Activated naive CD4-positive, alpha-beta T cell treated with anti-CD3 and anti-CD28 coated beads for 36 hours (primary cell): ENCODE measurements around the gene SNX9. TPM values are rescaled to one million over a fixed set of nuclear protein-coding genes. Genes with fewer than 3 reads are reported as not detected.

Experiments used
- CTCF ChIA-PET: fragments of 350-600 bp; sonication (Branson Sonifier 250); formaldehyde crosslinking; loops from one replicate; lab custom pipeline; 2021; ENCODE audit warnings: antibody characterized with exemption; lab: Charles Lee
- DNase-seq: peaks from one replicate; pipeline ENCODE4 v3.0.0-alpha.2; 2020
- H3K27ac Mint-ChIP-seq: one replicate; pipeline ENCODE4 v1.8.0; 2021; ENCODE audit warnings: mild to moderate bottlenecking, mixed read lengths
- H3K27me3 Mint-ChIP-seq: one replicate; pipeline ENCODE4 v1.8.0; 2021; ENCODE audit warnings: low read depth, mixed read lengths
- H3K36me3 Mint-ChIP-seq: one replicate; pipeline ENCODE4 v1.8.0; 2021; ENCODE audit warnings: low read depth, mixed read lengths
- H3K4me1 Mint-ChIP-seq: one replicate; pipeline ENCODE4 v1.8.0; 2021; ENCODE audit warnings: low read depth, mixed read lengths
- H3K4me3 Mint-ChIP-seq: one replicate; pipeline ENCODE4 v1.8.0; 2021; ENCODE audit warnings: mild to moderate bottlenecking, moderate library complexity, mixed read lengths
- H3K9me3 Mint-ChIP-seq: one replicate; pipeline ENCODE4 v1.8.0; 2021; ENCODE audit warnings: mixed read lengths
- intact Hi-C: fragments of 100-400 bp; cut with micrococcal nuclease; formaldehyde crosslinking; loops from one replicate; pipeline ENCODE4 v1.15.1; 2023
- total RNA-seq, 2 experiments: library from RNA; stranded (reverse); gene quantifications; one replicate each; pipeline ENCODE4 v1.2.3, GENCODE V29; 2021

Gene SNX9
- total RNA-seq, 2 experiments from 2014 or later, result 34.3 to 34.6 TPM

DNA sequence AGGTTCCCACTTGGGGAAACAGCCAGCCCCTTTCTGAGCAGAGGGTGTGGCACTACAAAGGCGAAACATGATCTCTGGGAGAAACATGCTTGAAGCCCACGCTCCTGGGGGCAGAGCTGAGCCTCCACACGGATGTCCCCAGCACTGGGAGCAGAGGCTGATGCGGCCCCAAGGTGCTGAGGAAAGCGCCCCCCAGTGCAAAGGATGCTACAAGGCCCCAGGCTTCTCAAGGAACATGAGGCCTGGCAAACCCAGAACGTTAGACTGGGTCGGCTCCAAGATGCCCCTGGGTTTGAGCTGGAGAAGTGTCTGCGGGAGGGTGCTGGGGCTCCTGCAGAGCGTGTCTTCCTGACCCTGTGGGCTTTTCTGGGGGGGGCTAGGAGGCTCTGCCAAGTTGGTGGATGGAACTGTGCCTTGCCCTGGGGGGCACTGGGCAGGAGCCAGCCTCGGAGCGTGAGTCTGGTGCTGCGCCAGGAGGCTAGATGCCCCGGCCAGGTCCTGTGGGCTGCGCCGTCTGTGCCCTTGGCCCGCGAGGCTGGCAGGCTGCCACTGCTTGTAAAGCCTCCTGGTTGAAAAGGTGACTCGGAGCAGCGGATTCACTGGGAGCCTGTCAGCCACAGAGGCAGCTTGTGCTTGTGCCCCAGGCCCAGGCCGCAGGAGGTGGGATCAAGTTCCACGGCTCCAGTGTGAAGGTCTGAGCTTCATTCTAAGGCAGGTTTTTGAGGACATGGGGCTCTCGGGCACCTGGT lies 166.7 kb downstream of the SNX9 start:
- peaks cover 55% of the 10 kb centered on the region for H3K4me1 Mint-ChIP-seq
- no peaks in the 10 kb centered on the region for H3K27me3 Mint-ChIP-seq
- peak overlapping the region; percentile 77 for H3K4me3 Mint-ChIP-seq
- no peaks in the 10 kb centered on the region for H3K9me3 Mint-ChIP-seq
- CTCF ChIA-PET, result interaction anchor here (0.6 to 1.1 kb wide), 4 partner anchors 36 to 96 kb away, joined by 3 read pairs; no protein-coding TSS in a partner anchor
- H3K36me3 Mint-ChIP-seq, result peaks cover 3% of the 10 kb centered on the region
- intact Hi-C loops, result loop anchor here (1.0 kb wide), 1 partner anchor 37 kb away; no protein-coding TSS in a partner anchor
- peak; percentile 60 for DNase-seq
- H3K27ac Mint-ChIP-seq, result no peak overlapping the region

DNA sequence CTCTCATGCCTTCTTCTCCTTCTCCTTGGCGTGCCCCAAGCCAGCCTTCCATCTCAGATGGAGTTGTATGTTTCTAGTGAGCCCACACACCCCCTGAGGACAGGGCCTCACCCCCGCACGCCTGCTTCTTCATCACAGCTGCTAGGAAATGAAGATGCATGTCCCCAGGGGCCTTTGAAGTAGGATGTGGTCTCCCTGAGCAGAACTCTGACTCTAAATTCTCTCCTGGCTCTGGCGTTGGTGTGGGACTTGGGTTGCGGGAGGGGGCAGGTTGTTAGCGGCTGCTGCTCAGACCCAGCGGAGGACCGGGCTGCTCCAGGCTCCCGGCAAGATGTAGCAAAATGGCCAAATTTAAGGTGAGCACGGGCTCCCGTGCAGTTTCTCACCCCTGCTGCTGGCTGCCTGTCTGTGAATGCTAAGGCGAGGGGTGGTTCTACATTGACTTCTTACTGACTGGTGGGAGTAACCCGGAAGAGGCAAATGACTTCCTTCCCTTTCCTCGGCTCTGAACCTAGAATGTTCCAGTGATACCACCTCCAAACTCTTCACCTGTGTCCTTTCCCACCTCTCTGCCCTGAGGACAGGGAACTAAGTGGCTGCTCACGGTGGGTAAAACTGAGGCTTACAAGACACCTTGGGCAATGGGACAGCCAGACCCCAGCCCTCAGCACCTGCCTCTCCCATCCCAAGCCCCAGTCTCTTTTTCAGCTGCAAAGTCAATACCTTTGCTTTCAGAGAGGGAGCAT lies 167.4 kb downstream of the SNX9 start:
- H3K36me3 Mint-ChIP-seq, result peaks cover 3% of the 10 kb centered on the region
- H3K9me3 Mint-ChIP-seq, result no peaks in the 10 kb centered on the region
- peaks cover 49% of the 10 kb centered on the region for H3K4me1 Mint-ChIP-seq
- peak overlapping the region; percentile 83 for H3K27ac Mint-ChIP-seq
- CTCF ChIA-PET, result interaction anchor here (0.6 to 1.1 kb wide), 4 partner anchors 36 to 97 kb away, joined by 3 read pairs; no protein-coding TSS in a partner anchor
- peak overlapping the region; percentile 77 for H3K4me3 Mint-ChIP-seq
- H3K27me3 Mint-ChIP-seq, result no peaks in the 10 kb centered on the region
- intact Hi-C loops, result loop anchor here (1.0 kb wide), 1 partner anchor 36 kb away; no protein-coding TSS in a partner anchor
- DNase-seq, result peak; percentile 66

DNA sequence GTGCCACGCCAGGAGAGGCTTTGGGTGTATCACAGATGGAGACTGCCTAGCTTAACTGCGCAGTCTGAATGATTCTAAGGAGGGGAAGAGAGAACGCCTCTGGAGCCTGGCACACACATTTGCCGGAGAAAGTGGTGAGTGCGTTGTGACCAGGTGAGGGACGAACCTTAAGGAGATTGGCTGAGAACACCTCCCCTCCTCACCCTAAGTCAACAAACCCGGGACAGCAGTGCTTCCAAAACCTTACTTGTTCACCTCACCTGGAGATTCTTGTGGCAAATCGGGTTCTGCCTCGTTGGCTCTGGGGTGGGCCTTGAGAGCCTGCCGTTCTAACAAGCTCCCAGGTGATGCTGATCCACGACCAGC lies 168.0 kb downstream of the SNX9 start:
- Mint-ChIP-seq H3K27me3 (no peaks in the 10 kb centered on the region), H3K4me3 (no peak overlapping the region), H3K27ac (no peak overlapping the region), H3K9me3 (no peaks in the 10 kb centered on the region), H3K4me1 (peaks cover 52% of the 10 kb centered on the region), H3K36me3 (peaks cover 3% of the 10 kb centered on the region)
- CTCF ChIA-PET, result interaction anchor here (1.1 kb wide), 1 partner anchor 36 kb away, joined by 3 read pairs; no protein-coding TSS in a partner anchor
- DNase-seq, result no peak
- intact Hi-C loops, result no loop called here

DNA sequence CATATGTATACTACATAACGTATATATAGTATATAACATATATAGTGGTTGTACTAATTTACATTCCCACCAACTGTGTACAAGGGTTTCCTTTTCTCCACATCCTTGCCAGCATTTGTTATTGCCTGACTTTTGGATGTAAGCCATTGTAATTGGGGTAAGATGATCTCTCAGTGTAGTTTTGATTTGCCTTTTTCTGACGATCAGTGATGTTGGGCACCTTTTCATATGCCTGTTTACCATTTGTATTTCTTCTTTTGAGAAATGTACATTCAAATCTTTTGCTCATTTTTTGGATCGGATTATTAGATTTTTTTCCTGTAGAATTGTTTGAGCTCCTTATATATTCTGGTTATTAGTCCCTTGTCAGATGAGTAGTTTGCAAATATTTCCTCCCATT lies 170.0 kb downstream of the SNX9 start:
- Mint-ChIP-seq H3K36me3 (peaks cover 7% of the 10 kb centered on the region), H3K27me3 (no peaks in the 10 kb centered on the region), H3K9me3 (no peaks in the 10 kb centered on the region), H3K4me3 (no peak overlapping the region), H3K27ac (no peak overlapping the region), H3K4me1 (peaks cover 58% of the 10 kb centered on the region)
- no peak for DNase-seq
- intact Hi-C loops, result no loop called here
- CTCF ChIA-PET, result interaction anchor here (0.6 to 1.6 kb wide), 2 partner anchors 9 to 111 kb away, joined by 3 to 4 read pairs; no protein-coding TSS in a partner anchor

DNA sequence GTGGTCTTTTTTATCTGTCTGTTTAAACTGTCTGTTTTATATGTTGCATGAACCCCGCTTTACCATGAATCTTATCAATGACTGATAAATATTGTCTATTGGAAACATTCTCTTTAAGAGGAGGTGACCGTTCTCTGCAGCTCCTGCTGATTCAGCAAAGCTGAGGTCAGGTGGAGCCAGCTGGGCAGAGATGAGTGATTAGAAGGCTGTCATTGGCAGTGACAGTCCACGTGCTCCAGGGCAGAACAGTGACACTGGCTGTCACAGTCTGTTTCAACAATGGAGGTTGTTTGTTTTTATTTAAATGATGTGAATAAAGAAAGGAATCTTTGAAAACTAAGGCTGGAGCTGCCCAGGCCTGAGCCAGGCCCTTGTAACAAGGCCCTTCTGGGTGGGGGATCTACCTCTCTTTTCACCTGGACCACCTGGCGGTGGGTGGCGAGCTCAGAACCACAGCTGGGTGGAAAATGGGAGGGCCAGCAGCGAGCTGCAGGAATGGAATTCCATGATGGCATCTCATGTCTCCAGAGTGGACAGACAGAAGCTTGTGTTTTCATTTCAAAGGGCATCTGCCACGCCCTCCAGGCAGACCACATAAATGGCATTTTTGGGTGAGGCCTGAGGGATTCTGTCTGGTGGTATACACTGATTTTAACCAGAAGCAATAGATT lies 171.2 kb downstream of the SNX9 start:
- peaks cover 7% of the 10 kb centered on the region for H3K36me3 Mint-ChIP-seq
- peaks cover 54% of the 10 kb centered on the region for H3K4me1 Mint-ChIP-seq
- CTCF ChIA-PET, result interaction anchor here (0.6 to 2.2 kb wide), 4 partner anchors 10 to 55 kb away, joined by 3 to 7 read pairs (median 3); no protein-coding TSS in a partner anchor
- no peak overlapping the region for H3K4me3 Mint-ChIP-seq
- no peaks in the 10 kb centered on the region for H3K27me3 Mint-ChIP-seq
- DNase-seq, result no peak
- H3K9me3 Mint-ChIP-seq, result no peaks in the 10 kb centered on the region
- intact Hi-C loops, result no loop called here
- no peak overlapping the region for H3K27ac Mint-ChIP-seq

Other genes starting within 250 kb of the SNX9 start
- gene SYNJ2, start 158.6 kb downstream of the SNX9 start, total RNA-seq, result 10 to 100 TPM; 42.4 to 42.7 TPM